HCT116 (cell line): Measurements from ENCODE around the gene MS4A15.

Experiments used
- CTCF ChIP-seq, 3 experiments: fragments of 200-600 bp in 1 of 3; sonication (generic) in 1 of 3; IDR thresholded peaks in 2 of 3; conservative IDR thresholded peaks in 1 of 3; 2 replicates each; pipeline ENCODE4 v1.5.1; 2012 to 2017; ENCODE audit warnings: low read depth in 2 of 3, low read length in 2 of 3, antibody characterized with exemption in 1 of 3, borderline replicate concordance in 1 of 3, control low read depth in 1 of 3, mild to moderate bottlenecking in 1 of 3, mixed read lengths in 1 of 3, mixed run types in 1 of 3, moderate library complexity in 1 of 3; ENCODE audit not compliant: insufficient read depth in 1 of 3
- EZH2 ChIP-seq: fragments of 200-600 bp; sonication (generic); IDR thresholded peaks from 2 replicates; pipeline ENCODE4 v1.6.1; 2017; ENCODE audit warnings: antibody characterized with exemption, mixed run types
- EZH2phosphoT487 ChIP-seq: fragments of 200-600 bp; IDR thresholded peaks from 2 replicates; pipeline ENCODE4 v1.6.1; 2018; ENCODE audit warnings: antibody characterized with exemption, borderline replicate concordance
- POLR2A ChIP-seq: IDR thresholded peaks from 2 replicates; pipeline ENCODE4 v1.7.0; 2011; ENCODE audit warnings: borderline replicate concordance; ENCODE audit not compliant: insufficient read depth, insufficient read length; ENCODE audit errors: extremely low read depth
- ZBTB33 ChIP-seq: IDR thresholded peaks from 2 replicates; pipeline ENCODE4 v1.6.1; 2011; ENCODE audit warnings: mild to moderate bottlenecking, low read length, moderate library complexity; ENCODE audit not compliant: insufficient replicate concordance; ENCODE audit errors: extremely low read depth

GRCh38 chr11:60772666-60773065 is 16.0 kb downstream of the MS4A15 start:
- TF ChIP-seq EZH2phosphoT487, result no peak
- no peak for TF ChIP-seq CTCF (IDR thresholded peaks at IDR 0.05 in 2 of 3, conservative IDR thresholded peaks at IDR 0.05 in 1 of 3; ENCODE audit: borderline replicate concordance in 1 of 3, insufficient read depth in 1 of 3, low read depth in 2 of 3, low read length in 2 of 3)
- no peak for TF ChIP-seq POLR2A
- no peak for TF ChIP-seq EZH2
- no peak for TF ChIP-seq ZBTB33
